CD4-positive, alpha-beta T cell treated with Interleukin-15 for 4 hours (primary cell): ENCODE data around the gene LRRC56.

Source experiments
- DNase-seq: peaks from one replicate; pipeline ENCODE4 v3.0.0-alpha.2; 2020; ENCODE audit warnings: low spot score

Gene LRRC56

GRCh38 chr11:536841-537621, at the start of gene LRRC56:
LRRC56 (plus strand) TSS chr11:537527; CDS start chr11:540685, 3,158 bp downstream.
- peak; percentile 96 for DNase-seq

GRCh38 chr11:487571-488021, 49.7 kb upstream of the LRRC56 start:
- DNase-seq = no peak

GRCh38 chr11:488062-488461, 49.3 kb upstream of the LRRC56 start:
- no peak for DNase-seq

- DNase-seq = no peak
These were observed 48.7 kb upstream of the LRRC56 start for GRCh38 chr11:488579-488978.

GRCh38 chr11:488992-489391, 48.3 kb upstream of the LRRC56 start:
- DNase-seq = no peak

- DNase-seq = no peak
These were observed 47.6 kb upstream of the LRRC56 start for GRCh38 chr11:489610-490185.

GRCh38 chr11:490186-490929, 47.0 kb upstream of the LRRC56 start:
- DNase-seq = no peak

- no peak for DNase-seq
These were observed 46.4 kb upstream of the LRRC56 start for GRCh38 chr11:490930-491260.

GRCh38 chr11:491358-491757, 46.0 kb upstream of the LRRC56 start:
- DNase-seq = no peak

- DNase-seq = no peak
These were observed 44.7 kb upstream of the LRRC56 start for GRCh38 chr11:492427-493226.

- DNase-seq = no peak
These were observed 42.4 kb upstream of the LRRC56 start for GRCh38 chr11:494761-495536.

- DNase-seq = no peak
These were observed 41.8 kb upstream of the LRRC56 start for GRCh38 chr11:495537-495931.

GRCh38 chr11:496834-497564, 40.3 kb upstream of the LRRC56 start:
- DNase-seq = no peak

GRCh38 chr11:497565-498296, 39.6 kb upstream of the LRRC56 start:
- DNase-seq = no peak

- DNase-seq = no peak
These were observed 38.8 kb upstream of the LRRC56 start for GRCh38 chr11:498297-499181.

GRCh38 chr11:499201-500076, 37.9 kb upstream of the LRRC56 start:
- DNase-seq = no peak

GRCh38 chr11:501001-501682, 36.2 kb upstream of the LRRC56 start:
- no peak for DNase-seq
